Lower leg skin (tissue), 3 donors: Measurements from ENCODE around the gene RPRD1B.

Source experiments
- POLR2A ChIP-seq, 2 donors: fragments of 450-650 bp; IDR thresholded peaks; one replicate each; pipeline ENCODE4 v1.6.1; 2016 to 2017; ENCODE audit warnings: antibody characterized with exemption in 2 of 2, mild to moderate bottlenecking in 1 of 2, moderate library complexity in 1 of 2
- TF ChIP-seq, protein P1 (sequence below), 3 donors: fragments of 450-650 bp; IDR thresholded peaks; one replicate each; pipeline ENCODE4 v1.5.1; 2016; ENCODE audit warnings: antibody characterized with exemption in 3 of 3, mild to moderate bottlenecking in 3 of 3, moderate library complexity in 2 of 3

DNA sequence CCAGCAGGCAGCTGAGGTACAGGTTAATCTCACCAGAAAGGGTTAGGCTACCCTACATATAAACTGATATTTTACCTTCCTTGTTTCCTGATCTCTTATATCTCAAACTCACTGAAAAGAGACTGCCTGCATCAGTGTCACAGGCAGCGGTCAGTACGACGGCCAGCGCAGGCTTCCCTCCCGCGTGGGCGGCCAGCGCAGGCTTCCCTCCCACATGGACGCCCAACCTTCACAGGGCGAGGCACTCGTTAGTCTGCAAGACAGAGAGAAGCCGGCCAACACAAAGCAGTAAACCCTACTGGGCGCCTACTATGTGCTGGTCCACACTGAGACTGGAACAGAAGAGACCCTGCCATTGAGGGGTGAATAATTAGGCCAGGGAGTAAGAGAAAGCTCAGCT lies 33.3 kb upstream of the RPRD1B start:
- TF ChIP-seq, protein P1, sequence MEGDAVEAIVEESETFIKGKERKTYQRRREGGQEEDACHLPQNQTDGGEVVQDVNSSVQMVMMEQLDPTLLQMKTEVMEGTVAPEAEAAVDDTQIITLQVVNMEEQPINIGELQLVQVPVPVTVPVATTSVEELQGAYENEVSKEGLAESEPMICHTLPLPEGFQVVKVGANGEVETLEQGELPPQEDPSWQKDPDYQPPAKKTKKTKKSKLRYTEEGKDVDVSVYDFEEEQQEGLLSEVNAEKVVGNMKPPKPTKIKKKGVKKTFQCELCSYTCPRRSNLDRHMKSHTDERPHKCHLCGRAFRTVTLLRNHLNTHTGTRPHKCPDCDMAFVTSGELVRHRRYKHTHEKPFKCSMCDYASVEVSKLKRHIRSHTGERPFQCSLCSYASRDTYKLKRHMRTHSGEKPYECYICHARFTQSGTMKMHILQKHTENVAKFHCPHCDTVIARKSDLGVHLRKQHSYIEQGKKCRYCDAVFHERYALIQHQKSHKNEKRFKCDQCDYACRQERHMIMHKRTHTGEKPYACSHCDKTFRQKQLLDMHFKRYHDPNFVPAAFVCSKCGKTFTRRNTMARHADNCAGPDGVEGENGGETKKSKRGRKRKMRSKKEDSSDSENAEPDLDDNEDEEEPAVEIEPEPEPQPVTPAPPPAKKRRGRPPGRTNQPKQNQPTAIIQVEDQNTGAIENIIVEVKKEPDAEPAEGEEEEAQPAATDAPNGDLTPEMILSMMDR (IDR thresholded peaks at IDR 0.05) = no peak
- TF ChIP-seq POLR2A (IDR thresholded peaks at IDR 0.05) = no peak
